Inflammatory macrophage treated with lipopolysaccharide for 1 hour (primary cell): ENCODE data around the gene PSME2.

Experiments used
- DNase-seq, 2 donors: peaks; one replicate each; pipeline ENCODE4 v3.0.0-alpha.2; 2020 to 2022

Gene PSME2, protein sequence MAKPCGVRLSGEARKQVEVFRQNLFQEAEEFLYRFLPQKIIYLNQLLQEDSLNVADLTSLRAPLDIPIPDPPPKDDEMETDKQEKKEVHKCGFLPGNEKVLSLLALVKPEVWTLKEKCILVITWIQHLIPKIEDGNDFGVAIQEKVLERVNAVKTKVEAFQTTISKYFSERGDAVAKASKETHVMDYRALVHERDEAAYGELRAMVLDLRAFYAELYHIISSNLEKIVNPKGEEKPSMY

DNA sequence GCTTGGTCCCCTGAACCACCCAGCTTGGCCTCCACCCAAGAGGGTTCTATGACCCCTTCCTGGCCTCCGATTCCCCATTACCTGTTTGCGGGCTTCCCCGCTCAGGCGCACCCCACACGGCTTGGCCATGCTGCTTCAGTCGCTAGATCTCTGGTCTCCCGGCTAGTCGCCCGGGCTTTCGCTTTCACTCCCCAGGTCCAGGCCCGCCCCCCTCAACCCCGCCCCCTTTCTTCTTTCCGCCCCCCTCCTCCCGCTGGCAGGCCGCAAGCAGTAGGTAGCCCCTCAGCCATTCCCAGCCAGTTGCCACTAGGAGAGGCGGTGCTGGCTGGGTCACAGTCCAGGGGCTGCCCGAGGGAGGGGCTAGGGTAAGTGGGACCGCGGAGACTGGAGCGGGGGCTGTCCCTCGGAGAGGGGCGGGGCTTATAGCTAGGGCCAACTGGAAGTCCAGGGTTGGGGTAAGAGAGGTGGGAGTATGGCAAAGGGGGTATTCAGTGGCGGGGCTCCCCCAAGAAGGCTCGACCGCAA, at the start of gene PSME2:
Gene PSME2, minus strand, starts transcription at position 158 of the 525 bp plus-strand sequence. Its CDS starts 29 bp downstream, at position 129.
- peak; percentile 88 to 96 for DNase-seq

DNA sequence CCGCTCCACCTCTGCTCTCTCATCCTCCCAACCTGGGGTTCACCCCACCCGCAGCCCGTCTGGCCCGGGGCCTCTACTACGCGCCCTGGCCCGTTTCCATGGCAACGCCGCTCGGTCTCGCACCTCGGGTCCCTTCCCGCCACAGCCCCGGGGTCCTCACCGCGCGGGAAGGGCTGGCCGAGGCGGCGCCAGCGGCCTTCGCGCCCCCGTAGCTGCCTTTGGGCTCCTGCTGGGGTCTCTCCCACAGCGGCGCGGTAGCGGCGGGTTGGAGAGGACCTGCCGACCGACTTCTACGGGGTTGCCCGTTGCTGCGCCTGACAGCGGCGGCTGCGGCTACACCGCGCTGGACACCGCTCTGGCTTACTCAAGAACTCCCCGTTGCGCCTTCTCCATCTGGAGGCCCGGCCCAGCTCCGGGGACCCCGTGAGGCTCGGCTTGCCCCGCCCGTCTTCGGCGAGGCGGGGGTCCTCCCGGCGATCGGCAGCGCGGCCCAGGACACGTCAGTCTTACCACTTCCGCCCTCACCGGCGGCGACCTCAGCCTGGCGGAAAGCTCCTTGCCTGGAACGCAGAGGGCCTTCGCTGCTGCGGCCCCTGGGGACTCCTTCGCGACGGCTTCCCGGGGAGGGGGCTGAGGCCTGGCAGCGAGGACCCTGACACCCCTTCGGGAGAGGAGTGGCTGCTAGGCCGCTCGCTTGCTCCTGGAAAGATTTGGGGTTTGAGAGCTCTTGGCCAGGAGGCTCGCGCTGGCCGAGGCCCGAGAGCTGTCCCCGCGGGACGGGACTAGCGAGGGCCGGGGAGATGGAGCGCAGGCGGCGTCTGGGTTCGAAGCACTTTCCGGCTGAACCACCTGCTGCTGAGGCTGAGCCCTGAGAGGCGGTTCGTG, 49.0 kb upstream of the PSME2 start, which contains the start of gene TM9SF1:
Gene TM9SF1, minus strand, starts transcription at position 256 of the 885 bp plus-strand sequence. CDS start 422 bp downstream, outside the sequence.
- DNase-seq, result peak; percentile 75 to 76

DNA sequence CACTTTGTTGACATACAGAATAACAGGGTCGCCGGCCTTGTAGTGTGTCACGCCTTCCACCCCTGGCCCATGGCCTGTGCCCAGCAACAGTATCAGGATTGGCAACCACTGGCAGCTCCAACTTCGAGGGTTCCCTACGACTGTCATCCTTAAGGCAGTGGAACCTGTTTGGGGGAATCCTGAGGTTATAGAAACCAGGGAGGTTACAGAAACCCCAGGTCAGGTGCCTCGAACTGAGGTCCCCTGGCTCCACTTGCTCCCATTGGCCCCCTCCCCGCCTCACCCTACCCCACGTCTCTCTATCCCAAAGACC, 48.4 kb upstream of the PSME2 start:
- DNase-seq, result no peak

DNA sequence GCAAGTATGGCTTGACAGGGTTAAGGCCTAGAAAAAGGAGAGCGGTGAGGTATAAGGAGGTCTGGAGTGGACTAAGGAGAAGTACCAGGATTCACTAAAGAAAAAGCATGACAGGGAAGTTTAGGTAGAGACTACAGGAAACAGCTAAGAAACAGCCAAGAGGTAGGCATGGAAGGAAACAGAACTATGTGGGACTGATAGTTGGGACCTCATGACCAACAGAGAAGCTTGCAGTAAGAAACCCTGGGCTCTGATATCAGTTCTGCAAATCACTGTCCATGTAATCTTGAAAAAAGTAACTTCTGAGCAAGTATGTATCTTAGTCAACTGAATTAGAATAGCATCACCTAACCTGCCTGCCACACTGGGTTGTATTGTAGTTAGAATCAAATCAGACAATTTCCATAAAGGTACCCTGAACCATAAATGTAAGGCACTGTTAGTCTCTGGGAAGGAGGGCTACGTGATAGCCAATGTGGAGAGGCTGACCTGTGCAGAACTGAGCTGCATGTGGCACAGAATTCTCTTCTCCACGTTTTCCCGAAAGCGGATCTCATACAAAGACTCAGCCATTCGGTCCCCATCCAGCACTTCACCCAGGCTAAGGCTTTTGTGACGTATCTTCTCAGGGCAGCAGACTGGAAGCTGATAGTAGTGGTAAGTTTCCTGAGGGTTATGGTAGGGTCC, 47.9 kb upstream of the PSME2 start:
- DNase-seq, result no peak

DNA sequence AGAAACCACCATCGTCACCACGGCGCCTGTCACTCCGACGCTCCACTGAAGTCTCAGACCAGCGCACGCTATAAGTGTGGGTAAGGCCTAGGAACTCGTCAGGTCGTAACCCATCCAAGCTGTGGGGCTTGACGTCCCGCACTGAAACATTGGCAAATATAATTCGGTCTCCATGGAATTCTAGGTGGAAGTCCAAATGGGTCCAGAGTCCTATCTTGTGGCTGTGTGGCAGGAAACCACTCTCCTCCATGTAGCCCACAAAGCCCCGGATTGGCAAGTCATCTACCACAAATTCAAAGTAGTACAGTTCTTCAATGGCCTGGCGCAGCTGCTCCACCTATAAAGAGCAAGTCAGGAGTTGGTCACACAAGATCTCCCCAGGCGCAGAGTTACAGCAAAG, 46.5 kb upstream of the PSME2 start:
- no peak for DNase-seq

DNA sequence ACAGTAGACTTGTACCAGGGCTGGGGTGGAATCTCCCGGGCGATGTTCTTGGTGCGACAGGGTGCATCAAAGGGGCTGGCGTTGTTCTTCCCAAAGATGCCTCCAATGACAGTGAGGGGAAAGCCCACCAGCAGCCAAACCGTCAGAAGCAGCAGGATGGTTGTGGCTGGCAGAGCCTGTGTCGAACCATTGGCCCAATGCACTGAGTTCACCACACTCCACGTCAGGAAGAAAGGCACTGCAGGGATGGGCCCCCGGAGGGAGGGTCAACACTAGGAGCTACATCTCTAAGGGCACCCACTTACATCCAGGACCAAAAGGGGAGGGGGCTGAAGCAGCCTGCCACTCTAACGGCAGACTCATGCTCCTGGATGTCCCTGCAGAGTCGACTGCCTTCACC, 44.0 kb upstream of the PSME2 start:
- DNase-seq, result no peak

DNA sequence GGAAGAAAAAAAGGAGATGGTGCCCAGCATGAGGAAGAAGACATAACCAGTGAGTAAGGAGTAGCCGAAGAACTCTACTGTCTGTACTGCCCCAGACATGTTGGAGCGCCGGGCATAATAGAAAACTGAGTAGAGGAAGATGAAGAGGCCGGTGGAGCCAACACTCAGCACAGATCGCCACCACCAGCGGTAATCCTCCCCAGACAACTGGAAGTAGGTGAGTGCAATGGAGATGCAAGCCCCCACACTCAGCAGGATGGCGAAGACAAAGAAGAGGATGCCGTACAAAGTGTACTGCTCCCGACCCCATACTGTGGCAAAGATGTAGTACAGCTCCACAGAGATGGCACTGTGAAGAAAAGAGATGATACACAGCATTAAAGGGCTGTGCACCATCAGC, 43.0 kb upstream of the PSME2 start:
- DNase-seq, result no peak

DNA sequence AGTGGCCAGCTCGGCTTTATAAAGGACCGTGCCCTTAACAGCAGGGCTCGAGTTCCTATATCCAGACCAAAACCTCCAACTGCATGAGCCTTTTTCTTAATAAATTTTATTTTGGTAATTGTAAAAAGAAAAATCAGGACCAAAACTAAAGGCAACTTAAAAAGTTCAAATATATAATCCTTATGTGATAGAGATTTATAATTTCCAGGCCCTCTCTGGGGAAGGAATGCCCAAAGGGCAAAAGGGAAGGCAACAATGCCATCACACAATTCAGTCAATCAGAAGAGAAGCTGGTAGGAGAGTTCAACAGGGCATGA, 42.6 kb upstream of the PSME2 start:
- DNase-seq, result no peak

DNA sequence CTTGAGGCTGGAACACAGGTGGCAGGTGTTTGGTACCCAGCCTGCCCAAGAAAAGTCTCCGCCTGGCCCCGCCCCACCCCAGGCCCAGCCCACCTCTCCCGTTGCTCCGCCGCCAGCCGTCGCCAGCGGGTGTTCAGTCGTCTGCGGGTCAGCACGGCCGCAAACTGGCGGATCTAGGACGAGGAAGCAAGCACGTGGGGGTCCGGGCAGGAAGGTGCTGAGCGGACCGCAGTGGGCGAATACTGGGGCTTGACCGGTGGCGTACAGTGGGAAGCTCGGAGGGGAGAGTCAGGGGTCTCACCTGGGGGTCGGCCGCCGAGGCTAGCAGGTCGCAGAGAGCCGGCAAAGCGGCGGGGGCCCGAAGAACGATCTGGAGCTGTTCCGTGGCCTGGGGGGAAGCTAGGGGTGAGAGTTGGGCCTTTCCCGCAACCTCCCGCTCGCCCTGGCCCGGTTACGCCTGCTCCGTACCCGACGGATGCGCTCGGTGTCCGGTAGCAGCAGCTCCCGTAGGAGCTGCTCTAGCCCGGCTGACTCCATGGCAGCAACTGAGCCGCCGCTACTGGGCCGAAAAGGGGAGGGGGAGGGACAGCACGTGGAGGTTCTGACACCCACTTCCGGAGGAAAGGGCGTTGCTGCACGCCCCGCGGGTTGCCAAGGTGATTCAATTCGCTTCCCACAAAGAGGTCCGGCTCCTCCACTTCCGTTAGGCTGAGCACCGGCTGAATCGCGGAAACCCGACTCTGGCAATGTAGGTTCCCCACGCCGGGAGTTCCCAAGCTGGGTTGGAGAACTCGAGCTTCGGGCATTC, 42.0 kb upstream of the PSME2 start, which contains the start of gene IPO4:
Gene IPO4, minus strand, starts transcription at position 566 of the 808 bp plus-strand sequence. Its CDS starts 29 bp downstream, at position 537.
- peak; percentile 92 to 97 for DNase-seq

DNA sequence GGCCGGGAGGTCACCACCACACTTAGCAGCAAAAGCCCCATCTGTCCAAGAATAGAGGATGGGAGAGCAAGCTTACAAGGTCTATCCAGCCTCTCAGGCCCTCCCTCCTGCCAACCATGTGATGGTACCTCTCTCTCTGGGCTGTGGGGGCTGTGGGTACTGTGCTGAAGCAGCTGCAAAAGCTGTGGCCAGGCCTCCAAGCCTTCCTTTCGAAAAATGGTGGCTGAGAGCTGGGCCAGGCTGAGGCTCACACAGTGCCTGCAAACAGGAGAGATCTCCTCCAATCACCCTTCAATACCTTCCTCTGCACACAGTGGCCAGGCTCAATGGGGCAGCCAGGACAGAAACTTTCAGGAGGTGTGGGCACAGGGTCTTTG, 41.1 kb upstream of the PSME2 start:
- no peak for DNase-seq

DNA sequence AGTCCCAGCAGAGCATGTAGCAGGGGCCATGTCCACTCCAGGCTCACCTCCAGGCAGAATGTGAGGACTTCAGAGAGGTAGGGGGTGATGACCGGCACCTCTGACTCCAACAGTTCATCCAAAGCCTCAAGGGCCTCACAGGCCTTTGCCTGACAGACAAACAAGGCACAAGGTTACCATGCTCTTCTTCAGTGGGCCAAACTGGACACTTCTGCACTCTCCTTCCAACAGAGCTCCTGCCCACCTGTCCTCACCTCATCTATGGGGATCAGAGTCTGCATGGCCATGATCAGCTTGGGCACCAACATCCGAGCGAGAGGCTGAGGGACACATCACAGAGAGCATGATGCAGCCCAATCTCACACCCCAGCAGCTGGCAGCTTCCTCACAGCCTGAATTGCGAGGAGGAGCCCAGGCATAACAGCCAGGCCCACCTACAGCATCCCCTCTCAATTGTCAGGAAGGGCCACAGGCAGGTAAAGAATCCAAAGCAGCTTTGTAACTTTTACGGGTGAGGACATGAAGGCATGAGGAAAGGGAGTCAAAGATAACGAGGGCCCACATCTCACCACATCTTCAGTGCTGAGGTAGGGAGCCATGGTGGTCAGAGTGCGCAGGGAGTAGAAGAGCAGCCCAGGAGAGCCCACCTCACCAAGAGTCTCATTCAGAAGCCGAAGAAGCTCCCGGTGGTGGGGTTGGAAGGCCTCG, 40.6 kb upstream of the PSME2 start:
- DNase-seq, result no peak

DNA sequence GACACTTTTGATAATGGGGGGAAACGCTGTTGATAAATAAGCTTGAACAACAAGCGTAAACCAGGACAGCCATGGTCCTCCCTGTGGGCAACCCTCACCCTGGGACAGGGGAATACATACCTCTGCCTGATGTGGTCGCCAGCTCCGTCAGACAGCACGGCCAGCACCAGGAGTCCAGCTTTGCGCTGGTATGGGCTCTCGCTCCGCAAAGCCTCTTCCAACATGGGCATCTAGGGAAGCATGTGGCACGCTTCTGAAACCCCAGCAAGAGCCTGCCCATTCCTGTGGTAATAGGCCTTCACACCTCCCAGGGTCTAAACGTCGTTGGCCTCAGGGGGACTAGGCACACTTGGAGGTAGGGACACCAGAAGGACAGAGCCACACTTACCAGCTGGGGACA, 39.3 kb upstream of the PSME2 start:
- DNase-seq, result no peak

DNA sequence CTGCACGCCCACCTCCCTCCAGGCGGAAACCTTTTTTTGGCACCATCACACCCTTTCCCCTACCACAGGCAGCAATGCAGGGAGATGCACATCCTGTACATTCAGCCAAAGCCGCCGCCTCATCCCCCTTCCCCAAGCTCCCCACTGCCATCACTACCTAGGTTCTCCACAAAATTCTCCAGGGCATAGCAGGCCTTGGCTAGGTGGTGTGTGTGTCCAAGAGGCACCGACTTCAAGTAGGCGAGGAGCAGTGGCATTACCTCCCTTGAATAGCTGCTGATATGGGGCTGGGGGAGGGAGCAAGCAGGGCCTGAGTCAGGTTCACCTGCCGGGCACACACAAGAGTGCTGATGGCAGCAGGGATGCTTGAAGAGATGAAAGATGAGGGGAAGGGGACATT, 38.6 kb upstream of the PSME2 start:
- no peak for DNase-seq

DNA sequence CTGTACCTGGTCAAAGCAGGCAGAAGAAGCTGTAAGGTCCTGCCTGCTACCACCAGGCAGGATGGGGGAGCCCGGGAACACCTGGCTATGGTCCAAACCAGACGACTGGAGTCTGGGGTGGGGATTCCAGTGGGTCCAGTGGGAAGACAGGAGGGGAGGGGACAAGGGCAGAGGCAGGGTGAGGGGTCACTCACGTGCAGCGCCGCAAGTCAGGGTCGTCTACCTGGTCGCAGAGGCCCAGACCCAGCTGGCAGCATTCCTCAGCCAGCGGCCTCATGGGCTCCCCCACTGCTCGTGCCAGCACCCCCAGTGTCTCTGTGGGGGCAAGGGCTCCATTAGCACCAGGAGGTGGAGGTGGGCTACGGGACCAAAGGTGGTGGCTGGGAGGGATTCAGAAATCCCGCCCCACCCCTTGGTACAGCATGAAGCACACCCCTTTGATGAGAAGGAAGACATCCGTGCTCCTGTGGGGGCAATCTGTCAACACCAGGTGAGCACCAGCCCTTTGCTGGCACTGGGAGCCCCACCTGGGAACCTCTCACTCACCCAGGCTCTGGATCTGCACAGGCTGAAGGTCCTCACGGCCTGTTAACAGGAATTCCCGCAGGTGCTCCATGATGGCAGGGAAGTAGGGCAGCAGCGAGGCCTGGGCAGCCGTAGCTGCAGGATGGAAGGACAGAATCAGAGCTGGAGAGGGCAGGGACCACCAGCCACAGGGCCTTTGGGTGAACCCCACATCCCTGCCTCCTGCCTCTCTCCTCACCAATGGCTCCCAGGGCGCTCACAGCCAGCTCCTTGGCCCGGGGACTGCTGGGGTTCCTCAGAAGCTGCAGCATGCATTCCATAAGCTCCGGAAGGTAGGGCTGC, 37.9 kb upstream of the PSME2 start:
- DNase-seq, result no peak

DNA sequence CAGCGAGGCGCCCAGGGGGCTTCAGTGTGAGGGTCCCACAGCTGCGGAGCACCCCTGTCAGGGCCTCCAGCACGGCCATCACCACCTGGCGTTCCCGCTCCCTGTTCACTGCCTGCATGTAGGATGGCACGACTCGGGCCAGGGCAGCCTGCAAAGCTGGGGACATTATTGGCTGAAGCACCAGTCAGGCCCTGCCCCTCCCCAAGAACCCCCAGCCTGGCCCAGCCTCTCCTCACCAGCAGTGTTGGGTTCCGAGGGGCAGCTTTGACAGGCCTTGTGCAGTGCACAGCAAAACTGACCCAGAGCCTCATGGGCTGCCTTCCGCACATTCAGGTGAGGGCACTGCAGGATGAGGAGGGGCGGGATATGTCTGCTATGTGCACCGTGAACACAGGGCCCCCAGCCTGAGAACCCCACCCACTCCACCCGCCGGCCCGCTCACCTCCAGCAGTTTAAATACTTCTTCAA, 36.6 kb upstream of the PSME2 start:
- DNase-seq, result no peak

DNA sequence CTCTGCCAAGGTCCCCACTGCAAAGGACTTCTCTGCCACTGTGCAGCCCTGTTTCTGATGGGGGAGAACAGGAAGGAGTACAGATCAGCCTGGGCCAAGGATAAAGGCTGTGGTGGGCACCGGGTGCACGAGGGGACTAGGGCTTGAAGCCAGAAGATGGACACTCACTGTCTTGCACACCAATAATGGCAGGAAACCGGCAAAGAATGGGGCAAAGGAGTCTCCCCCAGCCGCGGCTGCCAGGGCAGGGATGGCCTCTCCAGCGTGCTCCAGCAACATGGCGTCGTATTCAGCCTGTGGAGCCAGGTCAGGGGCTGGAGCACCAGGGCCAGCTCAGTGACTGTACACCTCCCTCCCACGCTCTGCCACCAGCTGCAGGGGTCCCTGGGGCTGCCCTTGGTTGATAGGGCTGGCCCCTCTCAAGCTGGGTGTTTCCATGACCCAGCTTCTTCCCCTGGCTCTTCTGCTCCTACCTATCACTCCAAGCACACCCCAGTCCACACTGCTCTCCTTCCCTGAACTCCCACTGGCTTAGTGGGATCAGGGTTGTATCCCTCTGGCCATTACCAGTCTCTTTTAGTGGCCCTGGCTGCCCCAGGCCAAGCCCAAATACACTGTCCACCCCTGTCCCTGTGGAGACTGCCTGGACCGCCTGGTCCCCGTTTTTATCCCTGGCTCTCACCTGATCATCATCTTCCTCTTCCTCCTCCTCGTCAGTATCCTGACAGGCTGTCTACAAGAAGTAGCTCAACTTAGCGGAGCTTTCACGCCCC, 35.9 kb upstream of the PSME2 start:
- DNase-seq, result no peak

DNA sequence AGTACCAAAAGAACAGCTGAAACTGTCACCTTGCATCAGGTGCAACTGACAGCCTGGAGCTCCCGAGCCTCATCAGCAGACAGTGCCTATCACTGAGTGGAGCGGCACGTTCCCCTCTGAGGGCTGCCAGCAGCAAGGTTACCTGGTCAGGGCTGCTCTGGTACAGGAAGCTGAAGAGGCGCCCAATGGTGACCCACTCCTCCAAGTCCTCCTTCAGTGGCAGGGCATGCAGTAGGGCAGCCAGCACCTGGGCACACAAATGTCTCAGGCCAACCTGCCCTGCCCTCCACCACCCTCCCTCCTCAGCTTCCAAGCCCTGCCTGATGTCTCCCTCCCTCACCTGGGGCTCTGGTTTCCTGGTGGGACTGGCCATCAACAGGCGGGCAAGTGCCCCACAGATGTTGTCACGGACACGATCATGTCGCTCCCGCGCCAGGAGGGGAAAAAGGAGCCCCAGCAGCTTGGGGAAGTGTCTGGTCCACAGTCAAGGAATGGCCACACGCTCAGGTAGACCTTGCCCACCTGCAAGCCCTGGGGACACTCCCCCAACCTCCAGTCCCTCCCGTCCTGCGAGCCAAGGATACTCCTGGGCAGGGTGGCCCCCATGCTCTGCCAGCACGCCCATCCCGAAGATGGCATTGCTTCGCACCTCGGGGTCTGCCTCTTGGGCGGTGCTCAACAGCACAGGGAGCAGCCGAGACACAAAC, 35.1 kb upstream of the PSME2 start:
- no peak for DNase-seq

DNA sequence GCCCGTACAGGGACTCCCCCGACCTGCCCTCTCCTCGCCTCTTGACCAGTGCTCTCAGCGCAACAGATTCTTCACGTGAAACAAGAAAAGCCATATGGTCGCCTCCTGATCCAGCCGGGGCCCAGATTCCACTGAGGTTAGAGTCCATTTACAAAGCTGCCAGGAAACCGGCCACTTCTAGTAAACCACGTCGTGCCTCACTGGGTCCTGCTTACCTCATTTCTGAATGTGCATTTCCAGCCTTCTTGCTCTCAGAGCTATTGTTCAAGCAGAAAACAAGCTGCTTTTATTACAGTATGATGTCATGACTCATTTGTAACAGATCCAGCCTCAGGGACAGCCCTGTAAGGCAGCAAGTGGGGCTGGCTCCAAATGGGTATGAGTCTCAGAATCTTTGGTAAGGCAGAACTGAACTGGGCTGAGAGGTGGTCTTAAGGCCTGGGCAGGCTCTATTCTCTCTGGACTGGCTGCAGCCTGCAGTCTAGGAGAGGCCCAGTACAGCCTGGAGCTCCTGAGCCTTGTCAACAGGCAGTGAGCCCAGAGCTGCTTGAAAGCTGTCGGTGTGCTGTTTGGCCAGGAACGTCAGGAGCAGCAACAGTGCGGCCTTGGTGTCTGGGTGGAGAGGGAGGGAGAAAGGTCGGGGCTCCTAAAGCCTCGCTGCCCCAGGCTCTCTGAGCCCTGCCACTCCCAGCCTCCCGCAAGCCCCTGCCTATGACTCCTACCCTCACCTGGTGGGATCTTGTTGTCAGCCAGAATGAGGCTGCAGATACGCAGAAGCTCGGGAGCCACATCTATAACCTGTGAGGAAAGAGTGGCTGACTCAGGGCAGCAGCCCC, 33.8 kb upstream of the PSME2 start:
- DNase-seq, result no peak
